HFFc6 (cell line): Measurements from ENCODE around the gene A2M. TPM values are rescaled to one million over a fixed set of nuclear protein-coding genes. Genes with fewer than 3 reads are reported as not detected.

Experiments used
- DNase-seq: peaks from one replicate; pipeline ENCODE4 v3.0.0-alpha.2; 2018
- H3K27ac Mint-ChIP-seq: 2 replicates; pipeline ENCODE4 v1.8.0; 2020; ENCODE audit warnings: mild to moderate bottlenecking, mixed read lengths
- H3K27me3 Mint-ChIP-seq: 2 replicates; pipeline ENCODE4 v1.8.0; 2021; ENCODE audit warnings: mild to moderate bottlenecking, moderate library complexity, mixed read lengths; ENCODE audit not compliant: insufficient read depth
- H3K36me3 Mint-ChIP-seq: 2 replicates; pipeline ENCODE4 v1.8.0; 2021; ENCODE audit warnings: low read depth, mixed read lengths
- H3K4me1 Mint-ChIP-seq: 2 replicates; pipeline ENCODE4 v1.8.0; 2020; ENCODE audit warnings: low read depth, mixed read lengths
- H3K4me3 Mint-ChIP-seq: 2 replicates; pipeline ENCODE4 v1.8.0; 2020; ENCODE audit warnings: mild to moderate bottlenecking, moderate library complexity, mixed read lengths
- H3K9me3 Mint-ChIP-seq: 2 replicates; pipeline ENCODE4 v1.8.0; 2020; ENCODE audit warnings: mild to moderate bottlenecking, mixed read lengths
- total RNA-seq, 6 experiments: library from RNA; stranded (reverse); fragmentation: NEBNext Ultra II Directional; extraction: Animal tissue kit (Norgen Biotek cat#: 25700); gene quantifications; 2 replicates in 1 of 6; 3 replicates in 5 of 6; pipeline ENCODE4 v1.2.3, GENCODE V29; 2021
- TF ChIP-seq, protein P1 (sequence below): fragments of 200-600 bp; sonication (generic); IDR thresholded peaks from 2 replicates; pipeline ENCODE4 v1.5.0; 2021; ENCODE audit warnings: antibody characterized with exemption, mild to moderate bottlenecking

The A2M gene
- total RNA-seq, 6 experiments from 2014 or later = 0.23 to 0.50 (median 0.33) TPM

DNA sequence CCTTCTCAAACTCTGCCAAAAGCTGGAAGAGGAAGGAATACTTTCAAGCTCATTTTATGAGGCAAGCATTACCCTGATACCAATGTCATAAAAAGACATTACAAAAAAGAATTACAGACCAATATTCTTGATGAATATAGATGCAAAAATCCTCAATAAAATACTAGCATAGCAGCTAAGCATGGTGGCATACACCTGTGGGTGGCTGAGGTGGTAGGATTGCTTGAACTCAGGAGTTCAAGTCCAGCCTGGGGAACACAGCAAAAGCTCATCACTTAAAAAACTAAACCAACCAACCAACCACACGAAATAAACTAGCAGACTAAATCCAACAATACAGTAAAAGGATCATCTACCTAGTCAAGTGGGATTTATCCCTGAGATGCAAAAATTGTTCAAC, 29.6 kb downstream of the A2M start:
- TF ChIP-seq, protein P1, sequence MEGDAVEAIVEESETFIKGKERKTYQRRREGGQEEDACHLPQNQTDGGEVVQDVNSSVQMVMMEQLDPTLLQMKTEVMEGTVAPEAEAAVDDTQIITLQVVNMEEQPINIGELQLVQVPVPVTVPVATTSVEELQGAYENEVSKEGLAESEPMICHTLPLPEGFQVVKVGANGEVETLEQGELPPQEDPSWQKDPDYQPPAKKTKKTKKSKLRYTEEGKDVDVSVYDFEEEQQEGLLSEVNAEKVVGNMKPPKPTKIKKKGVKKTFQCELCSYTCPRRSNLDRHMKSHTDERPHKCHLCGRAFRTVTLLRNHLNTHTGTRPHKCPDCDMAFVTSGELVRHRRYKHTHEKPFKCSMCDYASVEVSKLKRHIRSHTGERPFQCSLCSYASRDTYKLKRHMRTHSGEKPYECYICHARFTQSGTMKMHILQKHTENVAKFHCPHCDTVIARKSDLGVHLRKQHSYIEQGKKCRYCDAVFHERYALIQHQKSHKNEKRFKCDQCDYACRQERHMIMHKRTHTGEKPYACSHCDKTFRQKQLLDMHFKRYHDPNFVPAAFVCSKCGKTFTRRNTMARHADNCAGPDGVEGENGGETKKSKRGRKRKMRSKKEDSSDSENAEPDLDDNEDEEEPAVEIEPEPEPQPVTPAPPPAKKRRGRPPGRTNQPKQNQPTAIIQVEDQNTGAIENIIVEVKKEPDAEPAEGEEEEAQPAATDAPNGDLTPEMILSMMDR = no peak
- H3K27me3 Mint-ChIP-seq = no peaks in the 10 kb centered on the region
- H3K4me1 Mint-ChIP-seq = no peaks in the 10 kb centered on the region
- no peak overlapping the region for H3K27ac Mint-ChIP-seq
- no peak for DNase-seq
- H3K4me3 Mint-ChIP-seq = no peak overlapping the region
- no peaks in the 10 kb centered on the region; the same call in 1 of the 2 replicates for H3K36me3 Mint-ChIP-seq
- peaks cover 35% of the 10 kb centered on the region for H3K9me3 Mint-ChIP-seq

DNA sequence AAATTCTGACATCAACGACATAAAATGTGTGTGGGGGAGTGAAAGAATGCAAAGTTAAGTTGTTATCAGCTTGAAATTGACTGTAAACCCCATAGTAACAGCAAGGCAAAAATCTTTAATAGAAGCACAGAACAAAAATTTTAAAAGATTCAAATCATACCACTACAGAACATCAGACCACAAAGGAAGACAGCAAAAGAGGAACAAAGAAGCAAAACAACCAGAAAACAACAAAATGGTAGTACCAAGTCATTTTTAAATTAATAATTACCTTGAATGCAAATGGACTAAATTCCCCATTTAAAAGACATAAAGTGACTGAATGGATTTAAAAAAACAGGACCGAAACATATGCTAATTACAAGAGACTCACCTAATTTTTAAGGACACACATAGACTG, 31.3 kb downstream of the A2M start:
- TF ChIP-seq, protein P1 = no peak
- no peaks in the 10 kb centered on the region for H3K4me1 Mint-ChIP-seq
- DNase-seq = no peak
- no peak overlapping the region for H3K4me3 Mint-ChIP-seq
- peaks cover 35% of the 10 kb centered on the region for H3K9me3 Mint-ChIP-seq
- H3K27ac Mint-ChIP-seq = no peak overlapping the region
- no peaks in the 10 kb centered on the region for H3K27me3 Mint-ChIP-seq
- no peaks in the 10 kb centered on the region; the same call in 1 of the 2 replicates for H3K36me3 Mint-ChIP-seq

DNA sequence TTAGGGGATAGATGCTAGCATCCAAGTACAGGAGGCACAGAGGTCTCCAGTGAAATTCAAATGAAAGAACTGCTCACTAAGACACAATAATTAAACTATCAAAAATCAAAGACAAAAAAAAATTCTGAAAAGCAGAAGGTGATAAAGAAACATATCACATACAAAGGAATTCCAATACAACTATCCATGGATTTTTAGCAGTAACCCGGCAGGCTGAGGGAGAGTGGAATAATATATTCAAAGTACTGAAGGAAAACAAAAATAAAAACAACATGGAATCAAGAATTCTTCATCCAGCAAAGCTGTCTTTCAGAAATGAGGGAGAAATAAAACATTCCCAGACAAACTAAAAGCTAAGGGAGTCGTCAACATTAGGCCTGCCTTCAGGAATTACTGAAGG, 31.9 kb downstream of the A2M start:
- no peak overlapping the region for H3K4me3 Mint-ChIP-seq
- TF ChIP-seq, protein P1 = no peak
- no peaks in the 10 kb centered on the region for H3K4me1 Mint-ChIP-seq
- no peaks in the 10 kb centered on the region for H3K27me3 Mint-ChIP-seq
- DNase-seq = no peak
- no peak overlapping the region for H3K27ac Mint-ChIP-seq
- H3K36me3 Mint-ChIP-seq = no peaks in the 10 kb centered on the region; the same call in 1 of the 2 replicates
- peaks cover 35% of the 10 kb centered on the region for H3K9me3 Mint-ChIP-seq

DNA sequence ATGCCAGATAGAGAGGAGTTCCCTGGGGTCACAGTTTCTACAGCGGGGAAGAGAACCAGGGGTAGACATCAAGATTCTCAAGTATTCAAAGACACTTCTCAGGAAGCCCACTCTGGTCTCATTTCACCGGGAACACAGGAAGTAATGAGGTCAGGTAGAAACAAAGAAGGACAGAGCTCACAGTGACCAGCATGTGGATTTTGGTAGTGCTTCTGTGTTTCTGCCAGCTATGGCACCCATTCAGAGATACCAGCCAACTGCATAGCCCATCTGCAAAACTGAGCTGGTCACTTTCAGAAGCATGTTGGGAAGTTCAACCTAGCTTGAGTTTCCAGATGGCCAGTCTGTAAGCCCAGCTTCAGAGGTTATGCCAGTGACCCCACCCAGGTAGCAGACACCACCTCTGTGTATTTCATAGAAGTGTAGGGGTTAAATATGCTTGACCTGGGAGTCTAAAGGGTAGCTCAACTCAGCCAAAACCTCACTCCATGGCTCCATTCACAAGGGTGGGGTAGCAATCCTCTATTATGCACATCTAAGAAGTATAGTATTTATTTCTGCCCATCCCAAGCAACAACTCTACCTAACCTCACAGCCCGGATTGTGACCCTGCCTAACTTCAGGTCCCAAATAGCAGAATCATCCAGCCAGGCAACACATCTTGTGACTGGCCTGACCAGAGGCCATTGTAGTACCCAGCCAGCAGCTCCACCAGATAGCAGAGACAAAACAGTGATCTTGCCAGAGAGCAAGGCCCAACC, 33.9 kb downstream of the A2M start:
- Mint-ChIP-seq H3K4me3 (no peak overlapping the region), H3K4me1 (no peaks in the 10 kb centered on the region), H3K27ac (no peak overlapping the region), H3K27me3 (no peaks in the 10 kb centered on the region), H3K9me3 (peaks cover 39% of the 10 kb centered on the region), H3K36me3 (no peaks in the 10 kb centered on the region; the same call in 1 of the 2 replicates)
- TF ChIP-seq, protein P1 = no peak
- DNase-seq = no peak

DNA sequence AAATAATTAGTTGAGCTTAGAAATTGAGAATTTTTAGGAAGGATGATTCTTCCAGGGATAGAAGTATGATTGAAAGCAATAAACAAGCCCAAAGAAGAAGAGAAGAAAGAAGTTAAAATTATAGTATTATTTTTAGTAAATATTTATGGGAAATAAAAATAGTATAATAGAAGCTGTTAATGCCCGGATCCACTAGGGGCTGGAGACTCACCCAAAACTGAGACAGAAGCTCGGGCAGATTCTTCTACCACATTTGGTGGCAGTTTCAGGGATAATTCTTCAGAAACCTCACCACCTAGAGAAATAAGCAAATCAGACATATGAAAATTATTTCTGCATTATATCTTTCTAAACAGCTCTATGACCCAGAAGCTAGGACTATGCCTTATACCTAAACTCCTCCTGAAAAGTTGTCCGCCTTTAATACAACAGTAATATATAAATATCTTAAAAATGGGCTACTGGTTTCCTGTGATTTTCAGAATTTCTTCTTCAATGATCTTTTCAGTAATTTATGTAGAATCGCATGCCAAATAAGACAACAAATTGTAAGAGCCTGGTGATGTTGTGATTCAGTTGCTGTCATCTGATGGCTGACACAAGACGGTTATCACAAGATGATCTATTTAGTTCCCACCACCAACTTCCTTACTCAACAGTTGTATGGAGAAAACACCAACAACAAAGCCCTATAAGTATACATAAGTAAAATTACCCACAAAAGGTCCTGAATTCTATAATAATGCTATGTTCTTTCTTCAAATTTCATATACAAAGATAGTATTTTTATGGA, 35.6 kb downstream of the A2M start:
- Mint-ChIP-seq H3K4me1 (no peaks in the 10 kb centered on the region), H3K27ac (no peak overlapping the region), H3K4me3 (no peak overlapping the region), H3K27me3 (no peaks in the 10 kb centered on the region), H3K9me3 (peaks cover 30% of the 10 kb centered on the region), H3K36me3 (no peaks in the 10 kb centered on the region; the same call in 1 of the 2 replicates)
- TF ChIP-seq, protein P1 = no peak
- DNase-seq = no peak
